Tibial nerve (tissue), 4 donors: ENCODE measurements around the gene PREX1.

Source experiments
- CTCF ChIP-seq, 5 experiments: fragments of 200-600 bp in 3 of 5; fragments of 450-650 bp in 2 of 5; sonication (generic) in 3 of 5; IDR thresholded peaks; one replicate each; pipeline ENCODE4 v1.5.1; 2016 to 2019; ENCODE audit warnings: antibody characterized with exemption in 5 of 5, mild to moderate bottlenecking in 3 of 5, moderate library complexity in 2 of 5
- EP300 ChIP-seq, 2 donors: sonication (generic); formaldehyde crosslinking; IDR thresholded peaks; one replicate each; pipeline ENCODE4 v1.6.1; 2017; ENCODE audit warnings: antibody characterized with exemption in 2 of 2, mild to moderate bottlenecking in 1 of 2
- POLR2A ChIP-seq, 2 donors: fragments of 450-650 bp; IDR thresholded peaks; one replicate each; pipeline ENCODE4 v1.6.1; 2017; ENCODE audit warnings: antibody characterized with exemption in 2 of 2, mild to moderate bottlenecking in 2 of 2, moderate library complexity in 2 of 2

GRCh38 chr20:48779435-48779834 lies 48.4 kb downstream of the PREX1 start:
- TF ChIP-seq CTCF (IDR thresholded peaks at IDR 0.05), result no peak
- TF ChIP-seq POLR2A (IDR thresholded peaks at IDR 0.05), result no peak
- no peak for TF ChIP-seq EP300 (IDR thresholded peaks at IDR 0.05)
